IMR-90 (cell line): Measurements from ENCODE around the gene DLG5. TPM values are rescaled to one million over a fixed set of nuclear protein-coding genes. Genes with fewer than 3 reads are reported as not detected.

Source experiments
- ATAC-seq: fragments of 200-7000 bp; cut with Tn5 transposase; 2 replicates; pipeline ENCODE4 v1.9.1; 2020; ENCODE audit warnings: low read depth, mild to moderate bottlenecking, moderate library complexity
- BruUV-seq: library from RNA; stranded (reverse); fragments of 400-500 nt; replicated peaks from 2 replicates; lab custom pipeline; 2021; lab: Mats Ljungman, UMichigan
- CTCF ChIA-PET: fragments of 300-600 bp; formaldehyde crosslinking; extraction: SDS; loops from one replicate; lab custom pipeline; 2021; ENCODE audit warnings: antibody characterized with exemption; lab: Yijun Ruan, JAX
- POLR2A ChIA-PET: fragments of 300-600 bp; sonication (Branson Sonifier 250); formaldehyde crosslinking; loops from one replicate; lab custom pipeline; 2022; ENCODE audit warnings: antibody characterized with exemption; ENCODE audit not compliant: unreplicated experiment; lab: Charles Lee
- DNase-seq: peaks from one replicate; pipeline ENCODE4 v3.0.0; 2013
- H2AFZ ChIP-seq: replicated peaks from 2 replicates; pipeline ENCODE3; 2013; ENCODE audit warnings: low read length, mild to moderate bottlenecking; ENCODE audit not compliant: poor library complexity
- H2AK5ac ChIP-seq: 2 replicates; pipeline ENCODE4 v1.6.1; 2013; ENCODE audit warnings: low read depth, low read length, inconsistent platforms
- H2AK9ac ChIP-seq: replicated peaks from 2 replicates; pipeline ENCODE3; 2013; ENCODE audit warnings: mild to moderate bottlenecking, low read depth, low read length, moderate library complexity; ENCODE audit not compliant: poor library complexity
- H2BK120ac ChIP-seq: 2 replicates; pipeline ENCODE4 v1.6.1; 2013; ENCODE audit warnings: low read depth, low read length, inconsistent platforms
- H2BK15ac ChIP-seq: 3 replicates; pipeline ENCODE4 v1.6.1; 2013; ENCODE audit warnings: low read depth, low read length, inconsistent platforms
- H2BK20ac ChIP-seq: 2 replicates; pipeline ENCODE4 v1.6.1; 2013; ENCODE audit warnings: low read depth, mild to moderate bottlenecking, inconsistent platforms, low read length, moderate library complexity
- H2BK5ac ChIP-seq: 2 replicates; pipeline ENCODE4 v1.6.1; 2013; ENCODE audit warnings: mild to moderate bottlenecking, low read depth, low read length, inconsistent platforms; ENCODE audit not compliant: poor library complexity, severe bottlenecking
- H3K14ac ChIP-seq: replicated peaks from 2 replicates; pipeline ENCODE4 v1.6.1; 2013; ENCODE audit warnings: low read depth, low read length, inconsistent platforms
- H3K18ac ChIP-seq: 2 replicates; pipeline ENCODE4 v1.6.1; 2013; ENCODE audit warnings: low read depth, low read length, control low read depth
- H3K23ac ChIP-seq: 2 replicates; pipeline ENCODE4 v1.6.1; 2013; ENCODE audit warnings: low read depth, low read length, inconsistent platforms
- H3K27ac ChIP-seq: 2 replicates; pipeline ENCODE4 v1.5.1; 2013; ENCODE audit warnings: mild to moderate bottlenecking, control low read depth, low read length; ENCODE audit not compliant: insufficient read depth
- H3K27me3 ChIP-seq: 2 replicates; pipeline ENCODE4 v1.6.1; 2013; ENCODE audit warnings: low read length; ENCODE audit not compliant: control insufficient read depth, insufficient read depth
- H3K36me3 ChIP-seq: 2 replicates; pipeline ENCODE4 v1.6.1; 2013; ENCODE audit warnings: low read length, mixed read lengths; ENCODE audit not compliant: control insufficient read depth, insufficient read depth
- H3K4ac ChIP-seq: 2 replicates; pipeline ENCODE4 v1.6.1; 2013; ENCODE audit warnings: low read depth, low read length, inconsistent platforms
- H3K4me1 ChIP-seq: 2 replicates; pipeline ENCODE4 v1.6.1; 2013; ENCODE audit warnings: low read length, mixed read lengths; ENCODE audit not compliant: control insufficient read depth, insufficient read depth
- H3K4me2 ChIP-seq: 2 replicates; pipeline ENCODE4 v1.6.1; 2013; ENCODE audit warnings: low read depth, mild to moderate bottlenecking, control low read depth, low read length, moderate library complexity
- H3K4me3 ChIP-seq: 2 replicates; pipeline ENCODE4 v1.5.1; 2013; ENCODE audit warnings: low read depth, mild to moderate bottlenecking, control low read depth, low read length, moderate library complexity; ENCODE audit not compliant: insufficient read depth
- H3K56ac ChIP-seq: 2 replicates; pipeline ENCODE4 v1.6.1; 2013; ENCODE audit warnings: low read length, inconsistent platforms; ENCODE audit not compliant: insufficient read depth; ENCODE audit errors: extremely low read depth
- H3K79me1 ChIP-seq, 2 experiments: 2 replicates each; pipeline ENCODE4 v1.6.1; 2013; ENCODE audit warnings: low read length in 2 of 2, inconsistent platforms in 1 of 2, low read depth in 1 of 2
- H3K9ac ChIP-seq: 2 replicates; pipeline ENCODE4 v1.6.1; 2013; ENCODE audit warnings: low read depth, low read length, control low read depth
- H3K9me1 ChIP-seq: 2 replicates; pipeline ENCODE4 v1.6.1; 2013; ENCODE audit warnings: low read length, inconsistent platforms; ENCODE audit not compliant: insufficient read depth
- H3K9me3 ChIP-seq: 2 replicates; pipeline ENCODE4 v1.6.1; 2013; ENCODE audit warnings: low read length; ENCODE audit not compliant: control insufficient read depth, insufficient read depth
- H4K20me1 ChIP-seq: 2 replicates; pipeline ENCODE4 v1.6.1; 2013; ENCODE audit warnings: low read length, inconsistent platforms; ENCODE audit not compliant: insufficient read depth
- H4K5ac ChIP-seq: 2 replicates; pipeline ENCODE4 v1.6.1; 2013; ENCODE audit warnings: mild to moderate bottlenecking, low read depth, low read length, control low read depth
- H4K8ac ChIP-seq, 2 experiments: 2 replicates each; pipeline ENCODE4 v1.6.1; 2013; ENCODE audit warnings: low read depth in 2 of 2, low read length in 2 of 2, control low read depth in 1 of 2, inconsistent platforms in 1 of 2
- H4K91ac ChIP-seq: 2 replicates; pipeline ENCODE4 v1.6.1; 2013; ENCODE audit warnings: low read depth, low read length, inconsistent platforms; ENCODE audit not compliant: insufficient read depth
- BHLHE40 ChIP-seq: fragments of 150-350 bp; IDR thresholded peaks from 2 replicates; pipeline ENCODE4 v1.6.1; 2016; ENCODE audit warnings: mild to moderate bottlenecking, low read depth, low read length
- CEBPB ChIP-seq: IDR thresholded peaks from 2 replicates; pipeline ENCODE4 v1.6.1; 2012; ENCODE audit warnings: low read depth, low read length, improper control_type of control experiment
- FOS ChIP-seq: fragments of 150-350 bp; IDR thresholded peaks from 2 replicates; pipeline ENCODE4 v1.6.1; 2016; ENCODE audit warnings: low read depth, low read length
- MAFK ChIP-seq: IDR thresholded peaks from 2 replicates; pipeline ENCODE4 v1.6.1; 2012; ENCODE audit warnings: low read depth, low read length, improper control_type of control experiment
- MXI1 ChIP-seq: IDR thresholded peaks from 2 replicates; pipeline ENCODE4 v1.6.1; 2012; ENCODE audit warnings: low read depth, mild to moderate bottlenecking, low read length, moderate library complexity, borderline replicate concordance
- RAD21 ChIP-seq: IDR thresholded peaks from 2 replicates; pipeline ENCODE4 v1.6.1; 2012; ENCODE audit warnings: low read length, improper control_type of control experiment
- RCOR1 ChIP-seq: IDR thresholded peaks from 2 replicates; pipeline ENCODE4 v1.6.1; 2012; ENCODE audit warnings: mild to moderate bottlenecking, low read length, improper control_type of control experiment; ENCODE audit not compliant: insufficient replicate concordance
- SMC3 ChIP-seq: fragments of 150-350 bp; IDR thresholded peaks from 2 replicates; pipeline ENCODE4 v1.6.1; 2016; ENCODE audit warnings: low read depth, mild to moderate bottlenecking, antibody characterized with exemption, low read length, moderate library complexity
- WGBS, 2 experiments: methylation state at CpG; one replicate each; pipeline versions ENCODE4 v1.1.5 to v1.1.7; 2013; ENCODE audit warnings: missing lambda C conversion rate in 2 of 2; ENCODE audit not compliant: insufficient read length in 1 of 2; ENCODE audit errors: extremely low coverage in 2 of 2; 5-methylcytosine and 5-hydroxymethylcytosine counted together
- dilution Hi-C: fragments of 300-500 bp; cut with HindIII; formaldehyde crosslinking; loops from one replicate; pipeline ENCODE4 v1.14.3; 2018; ENCODE audit warnings: low sequenced_read_pairs; ENCODE audit not compliant: unreplicated experiment
- in situ Hi-C: fragments of 300-500 bp; cut with MboI; formaldehyde crosslinking; loops from 3 replicates; pipeline ENCODE4 v1.14.3; 2019; ENCODE audit warnings: low sequenced_read_pairs, inconsistent platforms, mixed read lengths
- intact Hi-C: fragments of 100-400 bp; cut with micrococcal nuclease; formaldehyde crosslinking; loops from 2 replicates; pipeline ENCODE4 v1.10.0; 2022
- polyA plus RNA-seq, 3 experiments: library from polyadenylated mRNA; depleted of rRNA; stranded (reverse); fragments of >200 nt; gene quantifications; 2 replicates each; pipeline ENCODE4 v1.2.3, GENCODE V29; 2012; ENCODE audit warnings: low replicate concordance in 1 of 3
- total RNA-seq: library from RNA; depleted of rRNA; stranded (reverse); fragments of >200 nt; gene quantifications from 2 replicates; pipeline ENCODE4 v1.2.3, GENCODE V29; 2012
- TF ChIP-seq, protein P1 (sequence below): fragments of 150-350 bp; IDR thresholded peaks from 2 replicates; pipeline ENCODE4 v1.6.1; 2017; ENCODE audit warnings: mild to moderate bottlenecking, antibody characterized with exemption, low read length, low read depth
- TF ChIP-seq, protein P2 (sequence below): conservative IDR thresholded peaks from 2 replicates; pipeline ENCODE4 v1.5.1; 2012; ENCODE audit warnings: mild to moderate bottlenecking, low read depth, low read length, improper control_type of control experiment

DLG5 gene
- total and polyA plus RNA-seq, 2 of the 4 experiments (the other 2 are of a cell fraction) = 12.7 to 28.7 TPM

DNA sequence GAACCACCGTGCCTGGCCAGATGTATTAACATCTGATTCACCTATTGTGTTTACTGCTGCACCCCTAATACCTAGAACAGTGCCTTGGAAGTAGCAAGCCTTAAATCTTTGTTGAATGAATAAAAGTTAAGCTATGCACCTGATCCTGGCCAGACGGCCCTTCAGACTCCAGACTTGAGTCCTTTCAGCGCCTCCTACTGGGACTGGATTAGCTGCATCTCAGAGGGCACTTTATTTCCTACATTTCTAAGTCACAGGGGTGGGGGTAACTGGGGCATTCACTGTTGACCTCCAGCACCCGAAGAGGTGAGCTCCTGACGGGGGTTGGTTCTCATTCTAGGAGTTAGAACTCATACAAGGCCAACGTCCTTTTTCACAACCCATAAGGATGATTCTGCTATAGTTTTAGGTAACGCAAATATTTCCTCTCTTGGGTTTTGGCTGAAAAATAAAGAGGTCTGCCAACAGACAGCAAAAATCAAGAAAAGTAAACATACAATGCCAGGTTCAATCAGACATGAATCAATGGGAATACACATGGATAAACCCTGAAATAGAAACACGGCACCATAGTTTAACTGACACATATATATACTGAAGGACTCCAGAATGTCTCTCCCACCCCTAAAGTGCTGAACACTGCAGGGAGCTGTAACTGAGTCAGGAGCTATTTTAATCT, 48.0 kb upstream of the DLG5 start:
- Histone ChIP-seq H3K56ac (no peak overlapping the region), H2BK5ac (no peak overlapping the region), H3K27ac (no peak overlapping the region), H3K4ac (no peak overlapping the region), H2AFZ (no peak overlapping the region), H3K9ac (no peak overlapping the region), H3K79me1 (peaks cover 0 to 25% of the 10 kb centered on the region in 2 experiments; a peak in 3 of 4 replicates), H3K14ac (no peak overlapping the region), H3K9me3 (peaks cover 2% of the 10 kb centered on the region; the same call in 1 of the 2 replicates), H2BK15ac (no peak overlapping the region), H3K4me1 (peaks cover 3% of the 10 kb centered on the region; the same call in 1 of the 2 replicates), H3K36me3 (peaks cover 25% of the 10 kb centered on the region), H3K18ac (no peak overlapping the region), H3K23ac (no peak overlapping the region), H3K4me2 (no peak overlapping the region), H2BK20ac (no peak overlapping the region), H2AK5ac (no peak overlapping the region), H4K91ac (no peak overlapping the region), H2AK9ac (no peak overlapping the region), H3K9me1 (peaks cover 6% of the 10 kb centered on the region), H2BK120ac (no peak overlapping the region), H4K20me1 (no peaks in the 10 kb centered on the region), H3K4me3 (no peak overlapping the region), H4K5ac (no peak overlapping the region), H4K8ac (no peak overlapping the region), H3K27me3 (no peaks in the 10 kb centered on the region)
- TF ChIP-seq MAFK = no peak
- TF ChIP-seq BHLHE40 = no peak
- peak; percentile 67 for TF ChIP-seq SMC3
- TF ChIP-seq, protein P1, sequence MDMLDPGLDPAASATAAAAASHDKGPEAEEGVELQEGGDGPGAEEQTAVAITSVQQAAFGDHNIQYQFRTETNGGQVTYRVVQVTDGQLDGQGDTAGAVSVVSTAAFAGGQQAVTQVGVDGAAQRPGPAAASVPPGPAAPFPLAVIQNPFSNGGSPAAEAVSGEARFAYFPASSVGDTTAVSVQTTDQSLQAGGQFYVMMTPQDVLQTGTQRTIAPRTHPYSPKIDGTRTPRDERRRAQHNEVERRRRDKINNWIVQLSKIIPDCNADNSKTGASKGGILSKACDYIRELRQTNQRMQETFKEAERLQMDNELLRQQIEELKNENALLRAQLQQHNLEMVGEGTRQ = no peak
- TF ChIP-seq, protein P2, sequence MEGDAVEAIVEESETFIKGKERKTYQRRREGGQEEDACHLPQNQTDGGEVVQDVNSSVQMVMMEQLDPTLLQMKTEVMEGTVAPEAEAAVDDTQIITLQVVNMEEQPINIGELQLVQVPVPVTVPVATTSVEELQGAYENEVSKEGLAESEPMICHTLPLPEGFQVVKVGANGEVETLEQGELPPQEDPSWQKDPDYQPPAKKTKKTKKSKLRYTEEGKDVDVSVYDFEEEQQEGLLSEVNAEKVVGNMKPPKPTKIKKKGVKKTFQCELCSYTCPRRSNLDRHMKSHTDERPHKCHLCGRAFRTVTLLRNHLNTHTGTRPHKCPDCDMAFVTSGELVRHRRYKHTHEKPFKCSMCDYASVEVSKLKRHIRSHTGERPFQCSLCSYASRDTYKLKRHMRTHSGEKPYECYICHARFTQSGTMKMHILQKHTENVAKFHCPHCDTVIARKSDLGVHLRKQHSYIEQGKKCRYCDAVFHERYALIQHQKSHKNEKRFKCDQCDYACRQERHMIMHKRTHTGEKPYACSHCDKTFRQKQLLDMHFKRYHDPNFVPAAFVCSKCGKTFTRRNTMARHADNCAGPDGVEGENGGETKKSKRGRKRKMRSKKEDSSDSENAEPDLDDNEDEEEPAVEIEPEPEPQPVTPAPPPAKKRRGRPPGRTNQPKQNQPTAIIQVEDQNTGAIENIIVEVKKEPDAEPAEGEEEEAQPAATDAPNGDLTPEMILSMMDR = peak; percentile 70
- TF ChIP-seq FOS = no peak
- TF ChIP-seq CEBPB = no peak
- no peak for TF ChIP-seq MXI1
- TF ChIP-seq RAD21 = peak; percentile 70
- no peak for TF ChIP-seq RCOR1
- no CpG with 5 or more reads among the region's 8 CpGs for WGBS, 2 experiments
- no TSS peak for BruUV-seq
- DNase-seq (peak; percentile 67), ATAC-seq (no peak)
- ChIA-PET POLR2A (no interaction called here), CTCF (interaction anchor here (0.6 to 1.1 kb wide), 4 partner anchors 30 to 138 kb away, joined by 3 read pairs; no protein-coding TSS in a partner anchor)
- in situ Hi-C loops = loop anchor here (5.0 kb wide), 1 partner anchor 127 kb away; no protein-coding TSS in a partner anchor
- intact Hi-C loops = loop anchor here (1.0 kb wide), 1 partner anchor 128 kb away; no protein-coding TSS in a partner anchor
- dilution Hi-C loops = no loop called here
